Stimulated activated CD4-positive, alpha-beta T cell treated with anti-CD3 and anti-CD28 coated beads, Interleukin-15, amount 100 ng/mL, for 24 hours (primary cell): ENCODE results near the gene XYLT1.

ENCODE experiments used
- DNase-seq: peaks from one replicate; pipeline ENCODE4 v3.0.0-alpha.2; 2020

XYLT1 gene

GRCh38 chr16:17454162-17454730 is 16.5 kb downstream of the XYLT1 start:
- DNase-seq: no peak

GRCh38 chr16:17453364-17454038 is 17.3 kb downstream of the XYLT1 start:
- no peak for DNase-seq

- DNase-seq: no peak
These were observed 17.8 kb downstream of the XYLT1 start for GRCh38 chr16:17452922-17453321.

GRCh38 chr16:17451843-17452242 is 18.9 kb downstream of the XYLT1 start:
- no peak for DNase-seq

GRCh38 chr16:17450291-17450690 is 20.5 kb downstream of the XYLT1 start:
- no peak for DNase-seq

GRCh38 chr16:17448640-17449638 is 21.8 kb downstream of the XYLT1 start:
- DNase-seq: peak; percentile 44

- DNase-seq: no peak
These were observed 23.6 kb downstream of the XYLT1 start for GRCh38 chr16:17447101-17447569.

GRCh38 chr16:17446661-17447060 is 24.1 kb downstream of the XYLT1 start:
- DNase-seq: no peak

- no peak for DNase-seq
These were observed 25.3 kb downstream of the XYLT1 start for GRCh38 chr16:17445421-17445820.

GRCh38 chr16:17444658-17445057 is 26.1 kb downstream of the XYLT1 start:
- DNase-seq: no peak

GRCh38 chr16:17440131-17440530 is 30.6 kb downstream of the XYLT1 start:
- DNase-seq: no peak

GRCh38 chr16:17439580-17439979 is 31.2 kb downstream of the XYLT1 start:
- no peak for DNase-seq

- no peak for DNase-seq
These were observed 32.8 kb downstream of the XYLT1 start for GRCh38 chr16:17437981-17438380.

- no peak for DNase-seq
These were observed 33.5 kb downstream of the XYLT1 start for GRCh38 chr16:17437127-17437720.

GRCh38 chr16:17435318-17435717 is 35.4 kb downstream of the XYLT1 start:
- DNase-seq: no peak

GRCh38 chr16:17433577-17434451 is 36.9 kb downstream of the XYLT1 start:
- no peak for DNase-seq

GRCh38 chr16:17432901-17433576 is 37.7 kb downstream of the XYLT1 start:
- DNase-seq: no peak

- DNase-seq: no peak
These were observed 38.7 kb downstream of the XYLT1 start for GRCh38 chr16:17431968-17432625.

- no peak for DNase-seq
These were observed 39.7 kb downstream of the XYLT1 start for GRCh38 chr16:17431012-17431411.

GRCh38 chr16:17426451-17426850 is 44.3 kb downstream of the XYLT1 start:
- DNase-seq: no peak

GRCh38 chr16:17424771-17425170 is 46.0 kb downstream of the XYLT1 start:
- no peak for DNase-seq
